HG02943 (cell line): ENCODE results near the gene KIF3C.
"Not testable (repeated sequence)": the region's sequence is repeated elsewhere in the genome, so short reads cannot be mapped to it uniquely, and the experiment has no call there.

Experiments used
- ATAC-seq: cut with Tn5 transposase; IDR thresholded peaks from one replicate; pipeline ENCODE4 v1.9.1; 2021; ENCODE audit warnings: mild to moderate bottlenecking, low read depth, moderate library complexity; ENCODE audit not compliant: unreplicated experiment

Gene KIF3C

DNA sequence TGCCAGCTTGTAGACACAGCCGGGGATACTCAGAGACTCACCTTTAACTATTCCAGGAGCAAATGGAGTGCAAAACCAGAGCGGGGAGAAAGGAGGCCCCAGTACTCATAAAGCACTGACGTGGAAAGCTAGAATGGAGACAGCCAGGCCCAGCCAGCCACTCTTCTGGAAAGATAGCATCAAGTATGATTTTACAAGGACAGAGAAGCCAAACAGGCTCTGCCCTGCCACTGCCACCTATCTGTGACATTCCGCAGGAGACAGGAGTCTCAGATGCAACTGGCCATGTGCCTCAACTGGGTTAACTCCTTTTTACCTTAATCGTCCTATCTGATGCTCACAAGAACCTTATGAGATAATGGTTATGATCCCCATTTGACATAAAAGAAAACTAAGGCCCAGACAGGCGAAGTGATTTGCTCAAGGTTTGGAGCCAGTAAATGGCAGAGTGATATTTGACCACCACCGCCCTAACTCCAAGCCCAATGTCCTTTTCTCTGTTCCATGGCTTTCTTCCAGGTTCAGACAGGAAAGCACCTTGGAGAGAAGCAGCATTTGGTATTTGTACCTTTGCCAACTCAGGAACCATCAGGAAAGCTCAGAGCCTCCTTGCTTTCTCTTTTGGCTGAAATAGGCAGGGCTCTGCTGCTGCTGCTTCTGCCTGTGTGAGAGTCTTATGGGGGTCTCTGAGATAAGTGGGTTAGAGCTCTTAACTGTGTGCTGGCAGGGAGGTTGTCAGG is 15.6 kb downstream of the KIF3C start:
- ATAC-seq = no peak

DNA sequence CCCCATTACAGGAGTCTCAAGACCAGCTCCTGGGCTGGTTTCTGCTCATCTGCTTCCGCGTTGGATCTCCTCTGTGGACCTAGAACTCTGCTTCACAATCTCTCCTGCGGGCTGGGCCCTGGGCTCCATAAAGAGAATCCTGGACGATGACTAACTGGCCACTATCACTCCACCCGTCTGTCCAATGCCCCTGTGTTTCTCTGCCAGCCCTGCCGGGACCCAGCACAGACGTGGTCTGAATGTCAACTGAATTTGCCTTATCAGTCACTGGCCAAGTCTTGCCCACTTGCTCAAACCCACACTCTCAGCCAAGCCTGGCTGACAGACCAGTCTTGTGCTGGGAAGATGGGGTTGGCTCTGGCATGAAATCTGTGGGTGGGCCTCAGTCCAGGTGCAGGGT is 17.4 kb downstream of the KIF3C start:
- no peak for ATAC-seq

- ATAC-seq = no peak
These were observed 21.4 kb downstream of the KIF3C start for GRCh38 chr2:25960920-25961319.

GRCh38 chr2:25960396-25960795 is 21.9 kb downstream of the KIF3C start:
- no peak for ATAC-seq

GRCh38 chr2:25958611-25959010 is 23.7 kb downstream of the KIF3C start:
- ATAC-seq = not testable (repeated sequence)

DNA sequence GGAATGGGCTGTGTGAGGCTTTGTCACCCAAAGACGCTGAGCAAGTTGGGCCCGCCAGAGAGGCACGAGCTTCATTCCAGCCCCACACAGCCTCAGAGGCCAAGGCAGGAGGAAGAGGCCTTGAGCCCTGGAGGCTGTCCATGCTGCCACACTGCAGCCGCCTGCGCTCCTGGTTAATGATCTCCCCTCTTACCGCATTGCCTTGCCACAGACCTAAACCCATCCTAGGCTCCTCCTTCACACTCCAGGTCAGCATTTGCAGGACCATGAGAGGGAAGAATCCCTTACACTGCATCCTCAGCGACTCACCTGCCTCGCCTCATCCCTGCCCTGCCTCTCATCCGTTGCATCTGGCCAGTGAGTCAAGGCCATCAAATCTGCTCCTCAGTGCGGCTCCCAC is 24.6 kb downstream of the KIF3C start:
- no peak for ATAC-seq

- no peak for ATAC-seq
These were observed 26.3 kb downstream of the KIF3C start for GRCh38 chr2:25955869-25956535.

GRCh38 chr2:25955036-25955435 is 27.3 kb downstream of the KIF3C start:
- no peak for ATAC-seq

GRCh38 chr2:25954199-25954752 is 28.0 kb downstream of the KIF3C start:
- no peak for ATAC-seq

GRCh38 chr2:25951071-25951547 is 31.2 kb downstream of the KIF3C start:
- no peak for ATAC-seq

DNA sequence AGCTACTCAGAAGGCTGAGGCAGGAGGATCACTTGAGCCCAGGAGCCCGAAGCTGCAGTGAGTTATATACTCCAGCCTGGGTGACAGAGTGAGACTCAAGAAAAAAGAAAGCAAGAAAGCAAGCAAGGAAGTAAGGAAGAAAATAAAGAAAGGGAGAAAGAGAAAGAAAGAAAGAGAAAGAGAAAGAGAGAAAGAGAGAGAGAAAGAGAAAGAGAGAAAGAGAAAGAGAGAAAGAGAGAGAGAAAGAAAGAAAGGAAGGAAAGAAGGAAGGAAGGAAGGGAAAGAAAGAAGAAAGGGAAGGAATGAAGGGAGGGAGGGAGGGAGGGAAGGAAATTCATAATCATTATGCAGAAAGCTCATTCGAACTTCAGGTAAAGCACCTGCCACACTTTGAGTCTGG is 33.9 kb downstream of the KIF3C start:
- ATAC-seq = no peak

DNA sequence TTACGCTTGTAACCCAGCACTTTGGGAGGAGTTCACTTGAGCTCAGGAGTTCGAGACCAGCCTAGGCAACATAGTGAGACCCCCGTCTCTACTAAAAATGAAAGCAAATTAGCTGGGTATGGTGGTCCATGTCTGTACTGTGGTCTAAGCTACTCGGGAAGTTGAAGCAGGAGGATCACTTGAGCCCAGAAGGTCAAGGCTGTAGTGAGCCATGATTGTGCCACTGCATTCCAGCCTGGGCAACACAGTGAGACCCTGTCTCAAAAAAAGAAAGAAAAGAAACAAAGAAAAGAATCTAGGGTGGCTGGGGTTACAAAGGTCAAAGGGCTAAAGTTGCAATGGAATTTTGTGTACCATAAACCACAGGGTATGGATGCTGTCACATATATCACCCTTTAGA is 41.3 kb downstream of the KIF3C start:
- no peak for ATAC-seq

DNA sequence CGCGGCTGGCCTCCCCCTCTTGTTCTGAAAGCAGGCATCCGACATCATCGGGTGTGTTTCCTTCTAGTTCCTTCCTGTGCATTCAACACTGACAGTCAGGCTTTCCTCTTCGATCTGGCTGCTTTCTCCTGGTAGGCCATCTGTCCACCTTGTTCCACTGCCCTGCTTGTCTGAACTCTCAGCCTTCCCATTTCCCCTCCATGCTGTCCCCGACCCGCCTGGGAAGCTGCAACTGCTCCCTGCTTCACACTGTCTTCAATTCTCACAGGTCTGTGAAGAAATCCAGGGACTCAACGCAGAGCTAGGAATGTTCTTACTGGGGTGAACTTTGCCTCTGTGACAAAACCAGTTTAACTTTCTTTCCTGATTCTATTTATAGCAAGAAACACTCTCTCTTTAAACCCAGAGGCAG is 43.0 kb downstream of the KIF3C start:
- no peak for ATAC-seq

GRCh38 chr2:25938345-25938744 is 44.0 kb downstream of the KIF3C start:
- no peak for ATAC-seq

GRCh38 chr2:25936889-25937545 is 45.3 kb downstream of the KIF3C start:
- no peak for ATAC-seq

- ATAC-seq = no peak
These were observed 48.7 kb downstream of the KIF3C start for GRCh38 chr2:25933622-25934021.

DNA sequence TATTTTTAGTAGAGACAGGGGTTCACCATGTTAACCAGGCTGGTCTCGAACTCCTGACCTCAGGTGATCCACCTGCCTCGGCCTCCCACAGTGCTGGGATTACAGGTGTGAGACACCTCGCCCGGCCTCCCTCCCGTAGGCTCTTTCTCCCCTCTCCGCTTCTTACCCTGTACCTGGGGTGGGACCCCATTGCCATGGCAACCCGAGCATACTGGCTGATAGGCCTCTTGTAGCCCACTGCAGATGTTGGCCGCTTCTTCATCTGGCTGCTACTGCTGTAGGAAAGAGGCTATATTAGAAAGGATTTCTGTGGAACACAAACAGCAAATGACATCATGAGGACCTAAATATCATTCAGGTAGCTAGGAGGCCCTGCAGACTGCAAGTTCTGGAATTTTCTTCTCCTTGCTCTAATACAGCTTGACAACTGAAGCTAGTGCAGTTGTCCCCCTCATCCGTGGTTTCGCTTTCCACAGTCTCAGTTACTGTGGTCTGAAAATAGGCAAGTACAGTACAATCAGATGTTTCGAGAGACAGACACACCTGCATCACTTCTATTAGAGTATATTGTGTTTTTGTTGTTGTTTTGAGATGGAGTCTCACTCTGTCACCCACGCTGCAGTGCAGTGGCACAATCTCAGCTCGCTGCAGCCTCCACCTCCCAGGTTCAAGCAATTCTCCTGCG is 52.4 kb downstream of the KIF3C start:
- no peak for ATAC-seq

DNA sequence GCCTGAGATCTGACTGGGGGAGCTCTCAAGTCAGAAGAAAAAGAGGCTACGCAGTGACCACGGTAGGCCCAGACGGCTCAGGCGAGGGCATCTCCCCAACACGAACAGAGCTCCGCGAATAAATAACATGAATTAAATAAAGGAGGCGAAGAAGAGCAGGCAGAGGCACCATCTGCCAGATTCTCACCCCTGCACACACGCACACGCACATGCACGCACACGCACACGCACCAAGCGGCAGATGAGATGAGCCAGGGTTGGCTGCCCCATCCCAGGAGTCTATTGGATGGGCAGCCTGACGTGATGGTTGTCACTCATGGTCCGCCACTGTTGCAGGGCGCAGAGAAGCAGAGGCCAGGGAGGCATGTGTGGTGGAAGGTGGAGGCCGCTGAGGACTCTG is 53.6 kb downstream of the KIF3C start:
- ATAC-seq = no peak

DNA sequence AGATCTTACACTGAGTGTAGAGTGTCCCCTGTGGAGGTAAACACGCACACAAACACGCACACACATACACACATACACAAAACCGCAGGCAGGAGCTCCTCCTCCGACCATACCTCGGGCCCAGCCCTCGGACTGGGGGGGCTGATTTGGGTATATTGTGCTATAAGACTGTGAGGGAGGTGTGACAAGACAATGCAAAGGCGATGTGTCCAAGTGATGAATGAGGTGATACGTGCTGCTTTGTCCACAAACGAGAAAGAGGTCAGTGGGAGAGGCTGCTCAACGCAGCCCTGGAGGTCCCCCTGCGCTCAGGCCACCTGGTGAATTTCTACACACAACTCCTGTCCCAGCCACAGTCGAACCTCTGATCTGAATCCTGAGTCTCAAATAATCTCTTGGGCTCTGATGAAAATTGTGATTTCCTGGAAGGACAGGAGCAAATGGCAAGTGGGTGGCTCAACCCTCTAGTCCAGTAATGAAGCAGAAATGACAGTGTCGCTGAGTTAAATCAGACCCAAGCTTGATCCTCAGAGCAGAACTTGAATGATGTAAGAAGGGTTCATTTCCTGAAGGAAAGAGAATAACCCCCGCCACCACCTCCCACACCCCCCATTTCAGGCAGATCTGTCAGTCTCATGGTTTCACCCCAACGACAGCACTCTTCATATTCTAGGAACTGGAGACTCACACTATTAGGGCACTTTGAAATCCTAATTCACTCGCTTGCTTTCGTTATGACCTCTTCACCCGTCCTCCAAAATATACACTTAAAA is 55.1 kb downstream of the KIF3C start:
- ATAC-seq = no peak

- no peak for ATAC-seq
These were observed 59.8 kb downstream of the KIF3C start for GRCh38 chr2:25922501-25922900.
